Measurements from ENCODE around the gene GPLD1. TPM values are rescaled to one million over a fixed set of nuclear protein-coding genes. Genes with fewer than 3 reads are reported as not detected.

Gene GPLD1
- total RNA-seq, 4 donors from 2014 or later: 5.9 to 18.1 (median 13.0) TPM

- no peak for TF ChIP-seq CTCF (IDR thresholded peaks at IDR 0.05; ENCODE audit: low read depth)
These were observed 35.4 kb upstream of the GPLD1 start for GRCh38 chr6:24524805-24525204.

- TF ChIP-seq CTCF (IDR thresholded peaks at IDR 0.05; ENCODE audit: low read depth): no peak
These were observed 35.0 kb upstream of the GPLD1 start for GRCh38 chr6:24524329-24524728.

- TF ChIP-seq CTCF (IDR thresholded peaks at IDR 0.05; ENCODE audit: low read depth): no peak
These were observed 33.1 kb upstream of the GPLD1 start for GRCh38 chr6:24522228-24523176.

GRCh38 chr6:24520929-24521546, 31.7 kb upstream of the GPLD1 start:
- TF ChIP-seq CTCF (IDR thresholded peaks at IDR 0.05; ENCODE audit: low read depth): no peak

- TF ChIP-seq CTCF (IDR thresholded peaks at IDR 0.05; ENCODE audit: low read depth): no peak
These were observed 28.5 kb upstream of the GPLD1 start for GRCh38 chr6:24517659-24518543.

GRCh38 chr6:24513602-24514001, 24.2 kb upstream of the GPLD1 start:
- TF ChIP-seq CTCF (IDR thresholded peaks at IDR 0.05; ENCODE audit: low read depth): no peak
